ENCODE results near the gene ABCA5. TPM values are rescaled to one million over a fixed set of nuclear protein-coding genes. Genes with fewer than 3 reads are reported as not detected.

ABCA5 gene
- total RNA-seq, 1 experiment from 2014 or later: 9.6 TPM

DNA sequence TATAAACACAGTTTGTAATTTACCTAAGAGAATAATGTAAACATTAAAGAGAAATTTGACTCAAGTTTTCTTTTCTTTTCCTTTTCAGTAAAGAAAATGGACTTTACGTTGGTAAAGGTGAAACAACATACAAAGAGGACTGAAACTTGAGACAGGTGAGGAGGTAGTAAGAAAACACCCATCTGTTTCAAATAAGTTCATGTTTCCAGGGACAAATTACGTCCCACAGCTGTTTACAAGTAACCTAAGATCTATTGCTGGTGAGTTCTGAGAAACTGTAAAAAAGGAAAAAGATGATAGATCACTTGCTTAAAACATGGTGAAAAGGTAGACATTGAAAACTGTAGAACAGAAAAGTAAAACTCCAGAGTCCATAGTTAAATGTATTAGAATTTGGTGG lies 4.8 kb upstream of the ABCA5 start:
- no peak overlapping the region for H3K27ac Mint-ChIP-seq (ENCODE audit: low read depth, unreplicated experiment)
- no TSS peak for BruUV-seq (replicated peaks)
- peaks cover 6% of the 10 kb centered on the region for H3K4me1 Mint-ChIP-seq (ENCODE audit: insufficient read depth, unreplicated experiment)
- H3K27me3 Mint-ChIP-seq (ENCODE audit: insufficient read depth, unreplicated experiment): no peaks in the 10 kb centered on the region
- intact Hi-C loops (cut with micrococcal nuclease): loop anchor here (10.0 kb wide), 1 partner anchor 1293 kb away; no protein-coding TSS in a partner anchor
- CTCF ChIA-PET: interaction anchor here (6.2 kb wide), 1 partner anchor 192 kb away, joined by 107 read pairs; no protein-coding TSS in a partner anchor
- TF ChIP-seq, protein P1, sequence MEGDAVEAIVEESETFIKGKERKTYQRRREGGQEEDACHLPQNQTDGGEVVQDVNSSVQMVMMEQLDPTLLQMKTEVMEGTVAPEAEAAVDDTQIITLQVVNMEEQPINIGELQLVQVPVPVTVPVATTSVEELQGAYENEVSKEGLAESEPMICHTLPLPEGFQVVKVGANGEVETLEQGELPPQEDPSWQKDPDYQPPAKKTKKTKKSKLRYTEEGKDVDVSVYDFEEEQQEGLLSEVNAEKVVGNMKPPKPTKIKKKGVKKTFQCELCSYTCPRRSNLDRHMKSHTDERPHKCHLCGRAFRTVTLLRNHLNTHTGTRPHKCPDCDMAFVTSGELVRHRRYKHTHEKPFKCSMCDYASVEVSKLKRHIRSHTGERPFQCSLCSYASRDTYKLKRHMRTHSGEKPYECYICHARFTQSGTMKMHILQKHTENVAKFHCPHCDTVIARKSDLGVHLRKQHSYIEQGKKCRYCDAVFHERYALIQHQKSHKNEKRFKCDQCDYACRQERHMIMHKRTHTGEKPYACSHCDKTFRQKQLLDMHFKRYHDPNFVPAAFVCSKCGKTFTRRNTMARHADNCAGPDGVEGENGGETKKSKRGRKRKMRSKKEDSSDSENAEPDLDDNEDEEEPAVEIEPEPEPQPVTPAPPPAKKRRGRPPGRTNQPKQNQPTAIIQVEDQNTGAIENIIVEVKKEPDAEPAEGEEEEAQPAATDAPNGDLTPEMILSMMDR (IDR thresholded peaks at IDR 0.05; ENCODE audit: unreplicated experiment): no peak
- H3K9me3 Mint-ChIP-seq (ENCODE audit: unreplicated experiment): peaks cover 1% of the 10 kb centered on the region
- POLR2A ChIA-PET: interaction anchor here (0.6 kb wide), 1 partner anchor 12 kb away, joined by 3 read pairs; no protein-coding TSS in a partner anchor
- no peak for DNase-seq (ENCODE audit: unreplicated experiment)
- H3K4me3 Mint-ChIP-seq (ENCODE audit: unreplicated experiment): no peak overlapping the region
- no peaks in the 10 kb centered on the region for H3K36me3 Mint-ChIP-seq (ENCODE audit: insufficient read depth, unreplicated experiment)

- peak overlapping the region; percentile 99 for H3K27ac Mint-ChIP-seq (ENCODE audit: low read depth, unreplicated experiment)
- TF ChIP-seq, protein P1 (IDR thresholded peaks at IDR 0.05; ENCODE audit: unreplicated experiment): no peak
- no peaks in the 10 kb centered on the region for H3K9me3 Mint-ChIP-seq (ENCODE audit: unreplicated experiment)
- intact Hi-C loops (cut with micrococcal nuclease): loop anchor here (1.0 to 2.0 kb wide), 2 partner anchors 57 to 196 kb away; no protein-coding TSS in a partner anchor
- ChIA-PET CTCF (interaction anchor here (0.6 to 1.7 kb wide), 7 partner anchors 9 to 1303 kb away, joined by 3 to 12 read pairs (median 4); no protein-coding TSS in a partner anchor), POLR2A (interaction anchor here (0.5 to 3.7 kb wide), 53 partner anchors 9 to 1333 kb away, joined by 3 to 45 read pairs (median 4); partner anchors contain the start of genes ABCA6, MAP2K6 and WIPI1)
- H3K4me3 Mint-ChIP-seq (ENCODE audit: unreplicated experiment): peak overlapping the region; percentile 99
- H3K36me3 Mint-ChIP-seq (ENCODE audit: insufficient read depth, unreplicated experiment): no peaks in the 10 kb centered on the region
- peaks cover 12% of the 10 kb centered on the region for H3K4me1 Mint-ChIP-seq (ENCODE audit: insufficient read depth, unreplicated experiment)
- peak; percentile 42 for DNase-seq (ENCODE audit: unreplicated experiment)
- H3K27me3 Mint-ChIP-seq (ENCODE audit: insufficient read depth, unreplicated experiment): no peaks in the 10 kb centered on the region
- BruUV-seq (replicated peaks): no TSS peak
These were observed 415 bp downstream of the ABCA5 start for GRCh38 chr17:69326377-69327059.

DNA sequence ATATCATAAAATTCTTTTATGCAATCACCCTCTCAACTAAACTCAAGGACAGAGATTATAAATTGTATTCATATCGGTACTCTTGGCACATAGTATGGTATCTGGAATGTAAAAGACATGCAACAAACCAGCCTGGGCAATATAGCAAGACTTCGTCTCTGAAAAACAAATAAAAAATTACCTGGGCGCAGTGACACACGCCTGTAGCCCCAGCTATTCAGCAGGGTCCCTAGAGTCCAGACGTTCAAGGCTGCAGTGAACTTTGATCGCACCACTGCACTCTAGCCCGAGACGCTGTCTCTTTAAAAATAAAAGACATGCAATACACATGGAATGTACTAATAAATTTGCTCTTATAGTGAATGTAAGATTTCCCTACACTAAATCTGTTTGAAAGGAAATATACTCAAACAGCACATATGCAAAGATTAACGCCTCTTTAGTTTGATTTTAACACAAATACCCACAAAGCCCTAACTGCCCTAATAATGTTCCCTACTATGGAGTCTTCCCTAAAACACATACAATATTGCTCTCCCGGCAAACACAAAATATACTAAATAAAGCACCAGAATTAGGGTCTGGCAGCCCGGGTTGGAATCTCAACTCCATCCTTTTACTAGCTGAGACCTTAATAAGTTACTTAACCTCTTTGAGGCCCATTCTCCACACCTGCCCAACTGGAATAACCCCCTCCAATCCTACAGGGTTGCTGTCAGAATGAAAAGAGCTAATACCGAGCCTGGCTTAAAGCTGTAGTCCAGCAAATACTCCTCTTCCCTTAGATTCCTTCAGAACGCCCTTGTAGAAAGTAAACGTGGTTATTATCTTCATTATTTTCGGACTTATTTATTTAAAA lies 1.2 kb downstream of the ABCA5 start:
- TF ChIP-seq, protein P1 (IDR thresholded peaks at IDR 0.05; ENCODE audit: unreplicated experiment): no peak
- Mint-ChIP-seq H3K4me3 (ENCODE audit: unreplicated experiment) (peak overlapping the region; percentile 99), H3K27me3 (ENCODE audit: insufficient read depth, unreplicated experiment) (no peaks in the 10 kb centered on the region), H3K27ac (ENCODE audit: low read depth, unreplicated experiment) (peak overlapping the region; percentile 99), H3K9me3 (ENCODE audit: unreplicated experiment) (no peaks in the 10 kb centered on the region), H3K4me1 (ENCODE audit: insufficient read depth, unreplicated experiment) (peaks cover 12% of the 10 kb centered on the region), H3K36me3 (ENCODE audit: insufficient read depth, unreplicated experiment) (no peaks in the 10 kb centered on the region)
- peak; percentile 31 for DNase-seq (ENCODE audit: unreplicated experiment)
- ChIA-PET CTCF (interaction anchor here (0.6 to 1.7 kb wide), 6 partner anchors 11 to 1304 kb away, joined by 3 to 12 read pairs (median 4); no protein-coding TSS in a partner anchor), POLR2A (interaction anchor here (0.6 to 3.7 kb wide), 35 partner anchors 8 to 1333 kb away, joined by 3 to 45 read pairs (median 5); partner anchors contain the start of genes ABCA6, MAP2K6 and WIPI1)
- intact Hi-C loops (cut with micrococcal nuclease): loop anchor here (2.0 kb wide), 1 partner anchor 197 kb away; no protein-coding TSS in a partner anchor
- BruUV-seq (replicated peaks): TSS peak; percentile 34
